H9 (cell line): ENCODE measurements around the gene DGKH. TPM values are rescaled to one million over a fixed set of nuclear protein-coding genes. Genes with fewer than 3 reads are reported as not detected.

ENCODE experiments used
- DNase-seq: peaks from one replicate; pipeline ENCODE4 v3.0.0-alpha.2; 2017
- H2AFZ ChIP-seq: one replicate; pipeline ENCODE4 v1.6.1; 2013; ENCODE audit warnings: mild to moderate bottlenecking, low read length, control low read depth, moderate library complexity
- H2AK5ac ChIP-seq: 2 replicates; pipeline ENCODE4 v1.6.1; 2013; ENCODE audit warnings: low read length, control low read depth, mixed read lengths; ENCODE audit not compliant: insufficient read length
- H2BK120ac ChIP-seq: one replicate; pipeline ENCODE4 v1.6.1; 2013; ENCODE audit warnings: low read depth, mild to moderate bottlenecking, low read length, control low read depth, inconsistent platforms; ENCODE audit not compliant: poor library complexity, severe bottlenecking
- H2BK12ac ChIP-seq: 2 replicates; pipeline ENCODE4 v1.6.1; 2013; ENCODE audit warnings: low read length, control low read depth, mixed read lengths, low read depth; ENCODE audit not compliant: insufficient read length
- H2BK15ac ChIP-seq: 2 replicates; pipeline ENCODE4 v1.6.1; 2013; ENCODE audit warnings: low read depth, low read length, control low read depth
- H2BK20ac ChIP-seq: one replicate; pipeline ENCODE4 v1.6.1; 2013; ENCODE audit warnings: low read depth, mild to moderate bottlenecking, low read length, control low read depth, inconsistent platforms; ENCODE audit not compliant: poor library complexity, severe bottlenecking
- H2BK5ac ChIP-seq: 2 replicates; pipeline ENCODE4 v1.6.1; 2013; ENCODE audit warnings: low read length, control low read depth, mixed read lengths; ENCODE audit not compliant: insufficient read length
- H3K14ac ChIP-seq: 2 replicates; pipeline ENCODE4 v1.6.1; 2013; ENCODE audit warnings: low read length, control low read depth; ENCODE audit not compliant: insufficient read depth
- H3K18ac ChIP-seq: 2 replicates; pipeline ENCODE4 v1.6.1; 2013; ENCODE audit warnings: low read depth, mild to moderate bottlenecking, mixed read lengths, low read length, control low read depth; ENCODE audit not compliant: insufficient read length
- H3K23ac ChIP-seq: 2 replicates; pipeline ENCODE4 v1.6.1; 2013; ENCODE audit warnings: low read length, control low read depth, mixed read lengths, low read depth; ENCODE audit not compliant: insufficient read length
- H3K23me2 ChIP-seq: 2 replicates; pipeline ENCODE4 v1.6.1; 2013; ENCODE audit warnings: low read depth, mild to moderate bottlenecking, mixed read lengths, low read length, control low read depth; ENCODE audit not compliant: insufficient read length, poor library complexity, severe bottlenecking
- H3K27ac ChIP-seq: 2 replicates; pipeline ENCODE4 v1.5.1; 2013; ENCODE audit warnings: low read length, control low read depth, mixed read lengths, low read depth; ENCODE audit not compliant: insufficient read length
- H3K27me3 ChIP-seq: 2 replicates; pipeline ENCODE4 v1.6.1; 2013; ENCODE audit warnings: low read length, control low read depth, inconsistent platforms; ENCODE audit not compliant: insufficient read depth
- H3K4ac ChIP-seq: 2 replicates; pipeline ENCODE4 v1.6.1; 2013; ENCODE audit warnings: low read depth, mild to moderate bottlenecking, control low read depth, inconsistent platforms, low read length, moderate library complexity
- H3K4me1 ChIP-seq: 2 replicates; pipeline ENCODE4 v1.6.1; 2013; ENCODE audit warnings: low read length, control low read depth, inconsistent platforms; ENCODE audit not compliant: insufficient read depth
- H3K4me2 ChIP-seq: 2 replicates; pipeline ENCODE4 v1.6.1; 2013; ENCODE audit warnings: low read length, control low read depth, mixed read lengths; ENCODE audit not compliant: insufficient read length, insufficient read depth
- H3K56ac ChIP-seq: 2 replicates; pipeline ENCODE4 v1.6.1; 2013; ENCODE audit warnings: low read depth, mild to moderate bottlenecking, mixed read lengths, low read length, control low read depth; ENCODE audit not compliant: insufficient read length
- H3K79me1 ChIP-seq: 2 replicates; pipeline ENCODE4 v1.6.1; 2013; ENCODE audit warnings: low read depth, mild to moderate bottlenecking, moderate library complexity, low read length, control low read depth, inconsistent platforms; ENCODE audit not compliant: insufficient read depth, poor library complexity, severe bottlenecking
- H3K79me2 ChIP-seq: 2 replicates; pipeline ENCODE4 v1.6.1; 2013; ENCODE audit warnings: low read length, control low read depth, inconsistent platforms; ENCODE audit not compliant: insufficient read depth
- H3K9ac ChIP-seq: 2 replicates; pipeline ENCODE4 v1.6.1; 2013; ENCODE audit warnings: low read length, control low read depth, mixed read lengths; ENCODE audit not compliant: insufficient read length; ENCODE audit errors: extremely low read depth
- H3K9me3 ChIP-seq: one replicate; pipeline ENCODE4 v1.6.1; 2013; ENCODE audit warnings: low read depth, low read length, inconsistent platforms; ENCODE audit not compliant: control insufficient read depth
- H3T11ph ChIP-seq: one replicate; pipeline ENCODE4 v1.6.1; 2013; ENCODE audit warnings: mild to moderate bottlenecking, low read length, control low read depth, inconsistent platforms
- H4K20me1 ChIP-seq: one replicate; pipeline ENCODE4 v1.6.1; 2013; ENCODE audit not compliant: control insufficient read depth, insufficient read length, insufficient read depth
- H4K5ac ChIP-seq: 2 replicates; pipeline ENCODE4 v1.6.1; 2013; ENCODE audit warnings: low read depth, mild to moderate bottlenecking, mixed read lengths, low read length, control low read depth; ENCODE audit not compliant: insufficient read length
- H4K8ac ChIP-seq: replicated peaks from 2 replicates; pipeline ENCODE4 v1.6.1; 2013; ENCODE audit warnings: low read length, control low read depth, mixed read lengths, low read depth; ENCODE audit not compliant: insufficient read length
- H4K91ac ChIP-seq: 2 replicates; pipeline ENCODE4 v1.6.1; 2013; ENCODE audit warnings: low read depth, mild to moderate bottlenecking, moderate library complexity, mixed read lengths, low read length, control low read depth; ENCODE audit not compliant: insufficient read length
- H3K27ac Mint-ChIP-seq, 3 experiments: 2 replicates in 2 of 3; 3 replicates in 1 of 3; pipeline ENCODE4 v1.8.0; 2020 to 2021; ENCODE audit warnings: mixed read lengths in 3 of 3, mild to moderate bottlenecking in 1 of 3, moderate library complexity in 1 of 3
- H3K27me3 Mint-ChIP-seq: 2 replicates; pipeline ENCODE4 v1.8.0; 2021; ENCODE audit warnings: low read depth, mild to moderate bottlenecking, moderate library complexity, mixed read lengths
- H3K36me3 Mint-ChIP-seq, 3 experiments: 2 replicates in 2 of 3; 3 replicates in 1 of 3; pipeline ENCODE4 v1.8.0; 2020 to 2021; ENCODE audit warnings: low read depth in 3 of 3, mixed read lengths in 3 of 3; ENCODE audit not compliant: insufficient read depth in 1 of 3
- H3K4me1 Mint-ChIP-seq, 2 experiments: 2 replicates each; pipeline ENCODE4 v1.8.0; 2020; ENCODE audit warnings: mixed read lengths in 2 of 2
- H3K4me3 Mint-ChIP-seq, 2 experiments: 2 replicates in 1 of 2; 3 replicates in 1 of 2; pipeline ENCODE4 v1.8.0; 2020 to 2021; ENCODE audit warnings: mild to moderate bottlenecking in 2 of 2, mixed read lengths in 2 of 2, moderate library complexity in 1 of 2
- H3K9me3 Mint-ChIP-seq, 2 experiments: 2 replicates in 1 of 2; 3 replicates in 1 of 2; pipeline ENCODE4 v1.8.0; 2020; ENCODE audit warnings: mild to moderate bottlenecking in 2 of 2, mixed read lengths in 2 of 2, moderate library complexity in 1 of 2
- WGBS: extraction: QIAGEN DNeasy Blood & Tissue Kit; methylation state at CpG from one replicate; pipeline ENCODE4 v1.1.7; 2013; ENCODE audit warnings: missing lambda C conversion rate, low lambda C conversion rate, mixed read lengths; ENCODE audit not compliant: insufficient read length; ENCODE audit errors: extremely low coverage; 5-methylcytosine and 5-hydroxymethylcytosine counted together
- total RNA-seq: library from RNA; stranded (reverse); gene quantifications from 2 replicates; pipeline ENCODE4 v1.2.1, GENCODE V29; 2021
- TF ChIP-seq, protein P1 (sequence below): fragments of 200-600 bp; sonication (generic); conservative IDR thresholded peaks from 3 replicates; pipeline ENCODE4 v1.8.0; 2021; ENCODE audit warnings: antibody characterized with exemption, mild to moderate bottlenecking

Gene DGKH
- total RNA-seq, 1 experiment from 2014 or later: 8.6 TPM

DNA sequence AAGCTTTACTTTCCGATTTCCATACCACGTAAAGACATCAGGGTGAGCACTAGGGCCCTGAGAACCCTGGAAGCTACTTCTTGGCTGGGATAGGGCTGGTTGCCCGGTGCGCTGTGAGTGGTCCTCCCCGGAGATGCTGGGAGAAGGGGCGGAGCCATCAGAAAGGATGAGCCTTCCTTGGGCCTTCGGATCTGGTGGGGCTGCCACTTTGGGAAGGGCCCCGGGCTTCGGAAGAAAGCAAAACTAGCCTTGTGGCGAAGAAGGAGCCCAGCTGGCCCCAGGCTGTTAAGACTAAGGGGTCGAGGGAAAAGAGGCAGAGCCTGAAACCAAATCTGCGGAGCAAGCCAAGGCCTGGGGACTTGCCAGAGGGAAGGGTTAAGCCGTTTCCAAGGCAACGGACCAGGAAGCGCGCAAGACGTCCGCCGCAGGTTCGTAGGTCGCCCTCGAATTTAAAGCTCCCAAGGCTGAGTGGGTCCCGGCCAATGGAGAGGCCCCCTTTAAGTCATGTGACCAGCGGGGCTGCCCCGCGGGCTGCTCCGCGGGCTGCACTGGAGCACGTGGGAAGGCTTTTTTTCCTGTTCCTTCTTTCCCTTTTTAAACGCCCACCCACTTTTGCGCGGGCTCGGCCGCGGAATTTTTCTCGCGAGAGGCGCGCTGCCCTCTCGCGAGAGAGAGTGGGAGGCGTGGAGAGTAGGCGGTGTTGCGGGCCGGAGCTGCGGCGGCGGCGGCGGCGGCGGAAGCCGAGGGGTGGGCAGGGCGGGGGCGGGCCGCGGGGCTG is 223.1 kb downstream of the DGKH start:
- Histone ChIP-seq H3K27ac (no peak overlapping the region), H3K4me1 (peaks cover 3% of the 10 kb centered on the region; the same call in 1 of the 2 replicates), H3K23me2 (peaks cover 4% of the 10 kb centered on the region), H2BK5ac (no peak overlapping the region), H3K79me2 (peaks cover 6% of the 10 kb centered on the region; the same call in 1 of the 2 replicates), H4K5ac (no peak overlapping the region), H3K4ac (no peak overlapping the region), H3K9ac (peak overlapping the region; percentile 67), H3K14ac (peak overlapping the region; percentile 81; the same call in 1 of the 2 replicates), H2BK15ac (no peak overlapping the region), H2BK120ac (no peak overlapping the region), H4K91ac (no peak overlapping the region), H3K27me3 (no peaks in the 10 kb centered on the region), H4K20me1 (no peaks in the 10 kb centered on the region), H2AFZ (peak overlapping the region; percentile 83), H3K79me1 (no peaks in the 10 kb centered on the region), H3K9me3 (no peaks in the 10 kb centered on the region), H4K8ac (no peak overlapping the region), H2AK5ac (no peak overlapping the region), H3K18ac (peak overlapping the region; percentile 76), H3T11ph (no peak overlapping the region), H3K4me2 (peak overlapping the region; percentile 66), H3K56ac (no peak overlapping the region), H3K23ac (no peak overlapping the region), H2BK20ac (no peak overlapping the region), H2BK12ac (no peak overlapping the region)
- H3K27ac Mint-ChIP-seq: peak overlapping the region; percentile 95 to 98 (median 95)
- peak; percentile 97 for DNase-seq
- TF ChIP-seq, protein P1, sequence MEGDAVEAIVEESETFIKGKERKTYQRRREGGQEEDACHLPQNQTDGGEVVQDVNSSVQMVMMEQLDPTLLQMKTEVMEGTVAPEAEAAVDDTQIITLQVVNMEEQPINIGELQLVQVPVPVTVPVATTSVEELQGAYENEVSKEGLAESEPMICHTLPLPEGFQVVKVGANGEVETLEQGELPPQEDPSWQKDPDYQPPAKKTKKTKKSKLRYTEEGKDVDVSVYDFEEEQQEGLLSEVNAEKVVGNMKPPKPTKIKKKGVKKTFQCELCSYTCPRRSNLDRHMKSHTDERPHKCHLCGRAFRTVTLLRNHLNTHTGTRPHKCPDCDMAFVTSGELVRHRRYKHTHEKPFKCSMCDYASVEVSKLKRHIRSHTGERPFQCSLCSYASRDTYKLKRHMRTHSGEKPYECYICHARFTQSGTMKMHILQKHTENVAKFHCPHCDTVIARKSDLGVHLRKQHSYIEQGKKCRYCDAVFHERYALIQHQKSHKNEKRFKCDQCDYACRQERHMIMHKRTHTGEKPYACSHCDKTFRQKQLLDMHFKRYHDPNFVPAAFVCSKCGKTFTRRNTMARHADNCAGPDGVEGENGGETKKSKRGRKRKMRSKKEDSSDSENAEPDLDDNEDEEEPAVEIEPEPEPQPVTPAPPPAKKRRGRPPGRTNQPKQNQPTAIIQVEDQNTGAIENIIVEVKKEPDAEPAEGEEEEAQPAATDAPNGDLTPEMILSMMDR: no peak
- peaks cover 18 to 20% of the 10 kb centered on the region in 2 experiments for H3K9me3 Mint-ChIP-seq
- peaks cover 8 to 19% (median 11%) of the 10 kb centered on the region in 3 experiments; a peak in 6 of 7 replicates for H3K36me3 Mint-ChIP-seq
- no CpG with 5 or more reads among the region's 57 CpGs for WGBS
- H3K4me3 Mint-ChIP-seq: peak overlapping the region; percentile 94 to 96
- peaks cover 32 to 35% of the 10 kb centered on the region in 2 experiments for H3K4me1 Mint-ChIP-seq
- no peaks in the 10 kb centered on the region; the same call in none of the 2 replicates for H3K27me3 Mint-ChIP-seq
